T-helper 2 cell treated with Interferon-gamma antibody and Interleukin-4, amounts not matched to agents 5 μg/mL and 100 μg/mL, for 36 hours (primary cell): ENCODE measurements around the gene PLPPR3.
"Not testable (repeated sequence)": the region's sequence is repeated elsewhere in the genome, so short reads cannot be mapped to it uniquely, and the experiment has no call there.

Source experiments
- DNase-seq: peaks from one replicate; pipeline ENCODE4 v3.0.0; 2021; ENCODE audit warnings: low spot score
- H3K27ac Mint-ChIP-seq: one replicate; pipeline ENCODE4 v1.8.0; 2021; ENCODE audit warnings: mild to moderate bottlenecking, mixed read lengths
- H3K27me3 Mint-ChIP-seq: one replicate; pipeline ENCODE4 v1.8.0; 2021; ENCODE audit warnings: low read depth, mixed read lengths
- H3K36me3 Mint-ChIP-seq: one replicate; pipeline ENCODE4 v1.8.0; 2021; ENCODE audit warnings: low read depth, mixed read lengths
- H3K4me1 Mint-ChIP-seq: one replicate; pipeline ENCODE4 v1.8.0; 2021; ENCODE audit warnings: low read depth, mixed read lengths
- H3K4me3 Mint-ChIP-seq: one replicate; pipeline ENCODE4 v1.8.0; 2022; ENCODE audit warnings: mild to moderate bottlenecking, moderate library complexity, mixed read lengths
- H3K9me3 Mint-ChIP-seq: one replicate; pipeline ENCODE4 v1.8.0; 2021; ENCODE audit warnings: mixed read lengths

Gene PLPPR3

DNA sequence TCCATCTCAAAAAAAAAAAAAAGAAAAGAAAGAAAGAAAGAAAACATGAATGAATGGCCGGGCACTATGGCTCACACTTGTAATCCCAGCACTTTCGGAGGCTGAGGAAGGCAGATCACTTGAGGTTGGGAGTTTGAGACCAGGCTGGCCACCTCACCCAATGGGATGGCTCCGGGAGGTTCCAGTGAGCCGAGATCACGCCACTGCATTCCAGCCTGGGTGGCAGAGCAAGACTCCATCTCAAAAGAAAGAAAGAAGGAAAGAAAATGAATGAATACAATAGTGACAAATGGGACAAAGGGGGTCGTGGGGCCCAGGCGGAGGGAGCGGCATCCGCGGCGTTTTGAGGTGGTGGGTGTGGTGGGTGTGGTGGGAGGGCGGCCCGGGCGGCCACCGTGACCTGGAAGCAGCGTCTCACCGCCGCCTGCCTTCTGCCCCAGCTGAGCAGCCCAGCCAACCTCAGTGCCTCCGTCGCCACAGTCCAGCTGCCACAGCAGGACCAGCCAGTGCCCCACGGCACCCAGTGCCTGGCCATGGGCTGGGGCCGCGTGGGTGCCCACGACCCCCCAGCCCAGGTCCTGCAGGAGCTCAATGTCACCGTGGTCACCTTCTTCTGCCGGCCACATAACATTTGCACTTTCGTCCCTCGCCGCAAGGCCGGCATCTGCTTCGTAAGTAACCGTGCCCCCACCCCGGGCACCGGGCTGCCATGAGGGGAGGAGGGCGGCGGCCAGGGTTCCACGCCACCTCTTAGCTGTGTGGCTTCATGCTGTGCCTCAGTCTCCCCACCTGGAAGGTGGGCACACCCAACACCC, 24.2 kb upstream of the PLPPR3 start:
- DNase-seq, result no peak
- Mint-ChIP-seq H3K36me3 (no peaks in the 10 kb centered on the region), H3K9me3 (no peaks in the 10 kb centered on the region), H3K27ac (no peak overlapping the region), H3K4me3 (no peak overlapping the region), H3K27me3 (peaks cover 16% of the 10 kb centered on the region), H3K4me1 (no peaks in the 10 kb centered on the region)

DNA sequence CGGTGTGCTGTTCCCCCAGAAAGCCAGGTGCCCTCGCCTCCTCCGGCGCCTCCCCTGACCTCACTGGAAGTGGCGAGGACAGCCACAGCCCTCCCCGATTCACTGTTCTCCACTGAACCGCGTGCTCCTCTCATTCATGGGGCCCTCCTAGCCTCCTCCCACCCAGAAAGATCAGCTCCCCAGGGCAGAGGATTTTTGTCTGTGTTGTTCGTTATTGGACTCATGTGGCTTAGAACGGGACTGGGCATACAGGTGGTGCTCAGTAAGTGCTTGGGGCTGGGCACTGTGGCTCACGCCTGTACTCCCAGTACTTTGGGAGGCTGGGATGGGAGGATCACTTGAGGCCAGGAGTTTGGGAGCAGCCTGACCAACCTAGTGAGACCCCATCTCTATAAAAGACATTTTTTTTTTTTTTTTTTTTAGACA, 22.8 kb upstream of the PLPPR3 start:
- peaks cover 16% of the 10 kb centered on the region for H3K27me3 Mint-ChIP-seq
- no peak overlapping the region for H3K27ac Mint-ChIP-seq
- H3K4me3 Mint-ChIP-seq, result no peak overlapping the region
- H3K36me3 Mint-ChIP-seq, result no peaks in the 10 kb centered on the region
- no peak for DNase-seq
- H3K9me3 Mint-ChIP-seq, result no peaks in the 10 kb centered on the region
- H3K4me1 Mint-ChIP-seq, result no peaks in the 10 kb centered on the region

DNA sequence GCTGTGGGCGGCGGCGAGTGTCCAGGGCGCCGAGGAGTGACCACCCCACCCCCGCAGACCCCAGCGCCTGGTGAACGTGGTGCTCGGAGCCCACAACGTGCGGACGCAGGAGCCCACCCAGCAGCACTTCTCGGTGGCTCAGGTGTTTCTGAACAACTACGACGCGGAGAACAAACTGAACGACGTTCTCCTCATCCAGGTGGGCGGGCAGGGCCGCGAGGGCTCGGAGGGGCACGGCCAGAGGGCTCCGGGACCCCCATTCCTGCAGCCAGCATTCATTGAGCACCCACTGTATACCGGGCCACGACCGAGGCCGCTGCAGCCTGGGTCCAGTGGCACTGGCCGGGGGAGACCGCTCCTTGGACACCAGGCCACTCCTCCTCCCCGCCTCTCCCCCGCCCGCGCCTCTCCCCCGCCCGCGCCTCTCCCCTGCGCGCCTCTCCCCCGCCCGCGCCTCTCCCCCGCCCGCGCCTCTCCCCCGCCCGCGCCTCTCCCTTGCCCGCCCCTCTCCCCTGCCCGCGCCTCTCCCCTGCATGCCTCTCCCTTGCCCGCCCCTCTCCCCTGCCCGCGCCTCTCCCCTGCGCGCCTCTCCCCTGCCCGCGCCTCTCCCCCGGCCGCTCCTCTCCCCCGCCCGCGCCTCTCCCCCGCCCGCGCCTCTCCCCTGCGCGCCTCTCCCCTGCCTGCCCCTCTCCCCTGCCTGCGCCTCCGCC, 22.2 kb upstream of the PLPPR3 start:
- no peaks in the 10 kb centered on the region for H3K36me3 Mint-ChIP-seq
- DNase-seq, result no peak
- no peaks in the 10 kb centered on the region for H3K9me3 Mint-ChIP-seq
- no peak overlapping the region for H3K4me3 Mint-ChIP-seq
- H3K27ac Mint-ChIP-seq, result no peak overlapping the region
- no peaks in the 10 kb centered on the region for H3K4me1 Mint-ChIP-seq
- peaks cover 16% of the 10 kb centered on the region for H3K27me3 Mint-ChIP-seq

DNA sequence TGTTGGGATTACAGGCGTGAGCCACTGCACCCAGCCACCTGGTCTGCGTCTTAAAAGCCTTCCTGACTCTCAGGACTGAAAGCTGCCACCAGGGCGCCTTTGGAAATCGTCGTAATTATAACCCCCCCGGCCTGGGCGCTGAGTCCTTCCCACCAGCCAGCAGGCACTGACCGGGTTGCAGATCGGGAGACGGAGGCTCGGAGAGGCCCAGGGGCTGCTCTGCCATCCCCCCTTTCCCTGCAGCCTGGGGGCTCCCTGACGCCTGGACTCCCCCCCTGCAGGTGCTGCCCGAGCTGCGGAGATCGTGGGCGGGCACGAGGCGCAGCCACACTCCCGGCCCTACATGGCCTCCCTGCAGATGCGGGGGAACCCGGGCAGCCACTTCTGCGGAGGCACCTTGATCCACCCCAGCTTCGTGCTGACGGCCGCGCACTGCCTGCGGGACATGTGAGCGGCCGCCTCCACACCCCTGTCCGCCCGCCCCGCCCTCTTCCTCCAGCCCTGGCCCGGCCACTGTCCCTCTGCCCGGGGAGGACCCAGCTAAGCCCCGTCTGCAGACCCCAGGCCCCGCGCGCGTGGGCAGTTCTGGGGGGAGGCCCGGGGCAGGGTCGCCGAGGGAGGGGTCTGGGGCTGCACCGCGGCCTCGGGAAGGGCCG, 21.6 kb upstream of the PLPPR3 start:
- DNase-seq, result no peak
- H3K27me3 Mint-ChIP-seq, result peaks cover 16% of the 10 kb centered on the region
- no peak overlapping the region for H3K4me3 Mint-ChIP-seq
- H3K27ac Mint-ChIP-seq, result no peak overlapping the region
- no peaks in the 10 kb centered on the region for H3K4me1 Mint-ChIP-seq
- no peaks in the 10 kb centered on the region for H3K9me3 Mint-ChIP-seq
- no peaks in the 10 kb centered on the region for H3K36me3 Mint-ChIP-seq

DNA sequence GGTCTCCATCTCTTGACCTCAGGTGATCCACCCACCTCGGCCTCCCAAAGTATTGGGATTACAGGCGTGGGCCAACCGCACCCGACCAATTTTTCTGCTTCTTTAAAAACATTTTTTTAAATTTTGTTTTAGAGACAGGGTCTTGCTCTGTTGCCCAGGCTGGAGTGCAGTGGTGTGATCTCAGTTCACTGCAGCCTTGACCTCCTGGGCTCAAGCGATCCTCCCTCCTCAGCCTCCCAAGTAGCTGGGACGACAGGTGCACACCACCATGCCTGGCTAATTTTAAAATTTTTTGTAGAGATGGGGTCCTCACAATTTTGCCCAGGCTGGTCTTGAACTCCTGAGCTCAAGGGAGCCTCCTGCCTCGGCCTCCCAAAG, 21.0 kb upstream of the PLPPR3 start:
- not testable (repeated sequence) for DNase-seq, H3K4me3 Mint-ChIP-seq, H3K36me3 Mint-ChIP-seq, H3K4me1 Mint-ChIP-seq, H3K9me3 Mint-ChIP-seq, H3K27ac Mint-ChIP-seq
- H3K27me3 Mint-ChIP-seq, result peaks cover 16% of the 10 kb centered on the region

DNA sequence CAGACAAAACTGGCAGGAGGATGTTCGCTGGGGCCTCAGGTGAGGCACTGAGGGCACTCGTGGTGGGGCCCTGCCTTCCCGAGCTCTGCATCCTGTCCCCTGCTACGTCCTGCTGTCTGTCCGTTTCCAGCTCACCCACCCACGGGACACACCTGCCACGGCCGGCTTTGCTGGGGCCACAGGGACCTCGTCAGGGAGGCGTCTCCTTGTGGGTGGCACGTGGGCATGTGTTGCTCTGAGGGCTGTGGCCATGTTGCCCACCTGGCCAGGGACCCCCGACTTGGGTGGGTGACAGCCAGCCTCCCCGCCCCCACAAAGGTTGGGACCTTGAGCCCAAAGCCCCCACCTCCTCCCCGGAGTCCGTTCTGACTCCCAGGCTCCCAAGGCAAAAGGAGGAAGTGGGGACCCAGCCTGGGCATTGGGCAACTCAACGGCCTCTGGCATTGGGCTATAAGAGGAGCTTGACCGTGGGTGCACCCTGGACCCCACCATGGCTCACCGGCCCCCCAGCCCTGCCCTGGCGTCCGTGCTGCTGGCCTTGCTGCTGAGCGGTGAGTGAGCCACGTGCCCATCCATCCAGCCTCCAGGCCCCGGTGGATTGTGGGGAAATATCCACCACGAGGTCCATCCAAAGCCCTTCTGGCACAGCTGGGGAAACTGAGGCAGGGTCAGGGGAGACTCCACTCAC, 18.9 kb upstream of the PLPPR3 start, which contains the start of gene PRTN3:
Gene PRTN3, plus strand, starts transcription at position 481 of the 688 bp plus-strand sequence. Its CDS starts 10 bp downstream, at position 491.
- DNase-seq, result no peak
- no peak within 1 kb of the TSS for H3K4me3 Mint-ChIP-seq

DNA sequence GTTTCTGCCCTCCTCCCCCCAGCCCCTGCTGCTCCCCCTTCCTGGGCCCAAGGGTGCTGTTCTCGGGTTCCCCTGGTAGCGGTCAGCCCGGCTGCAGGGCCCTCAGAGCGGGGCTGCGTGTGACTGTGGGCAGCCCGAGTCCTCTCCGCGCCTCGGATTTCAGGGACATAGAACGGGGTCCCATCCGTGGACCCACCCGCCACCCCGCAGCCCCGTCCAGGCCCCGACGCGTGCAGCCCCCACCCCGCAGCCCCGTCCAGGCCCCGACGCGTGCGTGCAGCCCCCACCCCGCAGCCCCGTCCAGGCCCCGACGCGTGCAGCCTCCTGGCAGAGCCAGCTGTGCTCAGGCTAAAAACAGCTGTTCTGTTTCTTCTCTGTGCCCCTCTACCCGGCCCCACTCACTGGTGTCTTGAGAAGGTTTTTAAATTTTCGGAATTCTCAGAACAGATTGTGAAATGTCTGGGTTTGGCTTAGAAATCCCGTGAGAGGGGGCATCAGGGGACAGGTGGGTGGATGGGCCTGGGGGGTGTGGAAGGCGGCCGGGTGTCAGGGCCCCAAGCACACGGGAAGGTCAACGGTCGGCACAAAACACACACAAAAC, 13.6 kb upstream of the PLPPR3 start:
- peaks cover 5% of the 10 kb centered on the region for H3K27me3 Mint-ChIP-seq
- DNase-seq, result no peak
- no peak overlapping the region for H3K27ac Mint-ChIP-seq
- peaks cover 2% of the 10 kb centered on the region for H3K4me1 Mint-ChIP-seq
- no peak overlapping the region for H3K4me3 Mint-ChIP-seq
- no peaks in the 10 kb centered on the region for H3K36me3 Mint-ChIP-seq
- no peaks in the 10 kb centered on the region for H3K9me3 Mint-ChIP-seq

More for the DNA sequence above, 18.9 kb upstream of the PLPPR3 start, which contains the start of gene PRTN3:
- peaks cover 17% of the 10 kb centered on the region for H3K27me3 Mint-ChIP-seq
- H3K9me3 Mint-ChIP-seq, result no peaks in the 10 kb centered on the region
- H3K27ac Mint-ChIP-seq, result peak within 1 kb of the TSS; percentile 10
- peaks cover 2% of the 10 kb centered on the region for H3K4me1 Mint-ChIP-seq
- no peaks in the 10 kb centered on the region for H3K36me3 Mint-ChIP-seq

DNA sequence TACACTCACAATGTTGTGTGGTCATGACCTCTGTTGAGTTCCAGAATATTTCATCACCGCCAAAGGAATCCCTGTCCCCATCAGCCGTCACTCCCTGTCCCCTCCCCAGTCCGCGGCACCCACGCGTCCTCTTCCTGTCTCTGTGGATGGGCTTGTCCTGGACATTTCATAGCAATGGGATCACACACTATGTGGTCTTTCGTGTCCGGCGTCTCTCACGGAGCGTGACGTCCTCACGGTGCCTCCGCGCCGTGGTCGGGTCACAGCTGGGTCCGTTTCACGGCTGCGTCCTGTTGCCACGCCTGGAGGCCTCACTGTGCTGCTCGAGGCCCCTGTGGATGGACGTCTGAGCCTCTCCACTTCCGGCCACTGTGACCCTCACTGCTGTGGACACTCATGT, 12.5 kb upstream of the PLPPR3 start:
- H3K4me3 Mint-ChIP-seq, result no peak overlapping the region
- peaks cover 2% of the 10 kb centered on the region for H3K4me1 Mint-ChIP-seq
- H3K9me3 Mint-ChIP-seq, result no peaks in the 10 kb centered on the region
- H3K36me3 Mint-ChIP-seq, result no peaks in the 10 kb centered on the region
- H3K27ac Mint-ChIP-seq, result no peak overlapping the region
- DNase-seq, result no peak
- peaks cover 5% of the 10 kb centered on the region for H3K27me3 Mint-ChIP-seq

DNA sequence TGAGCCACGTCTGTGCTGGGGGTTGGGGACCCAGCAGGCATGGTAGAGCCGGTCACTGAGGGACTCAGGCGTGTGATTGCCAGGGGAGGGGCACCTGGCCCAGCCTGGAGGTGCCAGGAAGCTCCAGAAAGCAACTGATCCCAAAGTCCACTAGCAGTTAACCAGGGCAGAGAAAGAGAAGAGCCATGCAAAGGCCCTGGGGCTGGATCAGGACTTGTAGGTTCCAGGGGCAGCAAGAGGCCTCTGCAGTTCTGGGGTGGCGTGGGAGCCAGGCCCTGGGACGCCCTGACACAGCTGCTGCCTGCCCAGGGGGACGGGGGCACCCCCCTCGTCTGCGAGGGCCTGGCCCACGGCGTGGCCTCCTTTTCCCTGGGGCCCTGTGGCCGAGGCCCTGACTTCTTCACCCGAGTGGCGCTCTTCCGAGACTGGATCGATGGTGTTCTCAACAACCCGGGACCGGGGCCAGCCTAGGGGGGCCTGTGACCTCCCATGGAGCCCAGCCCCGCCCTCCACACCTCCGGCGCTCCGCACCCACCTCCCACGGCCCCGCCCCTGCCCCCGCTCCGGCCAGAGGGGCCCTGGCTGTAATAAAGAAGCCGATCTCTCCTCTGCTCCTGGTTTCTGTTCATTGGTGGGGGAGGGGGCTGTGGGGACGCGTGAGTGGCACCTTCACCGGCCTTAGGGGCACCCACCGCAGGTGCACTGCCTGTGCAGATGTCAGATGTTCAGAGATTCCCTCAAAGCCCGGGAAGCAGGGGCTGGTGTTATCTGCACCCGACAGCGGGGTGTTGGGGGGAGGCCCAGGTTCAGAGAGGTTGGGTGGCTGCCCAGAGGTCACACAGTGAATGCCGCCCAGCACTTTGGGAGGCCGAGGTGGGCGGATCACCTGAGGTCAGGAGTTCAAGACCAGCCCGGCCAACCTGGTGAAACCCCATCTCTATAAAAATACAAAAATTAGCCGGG, 9.9 kb upstream of the PLPPR3 start:
- H3K27me3 Mint-ChIP-seq, result peaks cover 5% of the 10 kb centered on the region
- H3K9me3 Mint-ChIP-seq, result no peaks in the 10 kb centered on the region
- DNase-seq, result no peak
- H3K4me3 Mint-ChIP-seq, result no peak overlapping the region
- H3K4me1 Mint-ChIP-seq, result peaks cover 2% of the 10 kb centered on the region
- H3K27ac Mint-ChIP-seq, result no peak overlapping the region
- no peaks in the 10 kb centered on the region for H3K36me3 Mint-ChIP-seq

DNA sequence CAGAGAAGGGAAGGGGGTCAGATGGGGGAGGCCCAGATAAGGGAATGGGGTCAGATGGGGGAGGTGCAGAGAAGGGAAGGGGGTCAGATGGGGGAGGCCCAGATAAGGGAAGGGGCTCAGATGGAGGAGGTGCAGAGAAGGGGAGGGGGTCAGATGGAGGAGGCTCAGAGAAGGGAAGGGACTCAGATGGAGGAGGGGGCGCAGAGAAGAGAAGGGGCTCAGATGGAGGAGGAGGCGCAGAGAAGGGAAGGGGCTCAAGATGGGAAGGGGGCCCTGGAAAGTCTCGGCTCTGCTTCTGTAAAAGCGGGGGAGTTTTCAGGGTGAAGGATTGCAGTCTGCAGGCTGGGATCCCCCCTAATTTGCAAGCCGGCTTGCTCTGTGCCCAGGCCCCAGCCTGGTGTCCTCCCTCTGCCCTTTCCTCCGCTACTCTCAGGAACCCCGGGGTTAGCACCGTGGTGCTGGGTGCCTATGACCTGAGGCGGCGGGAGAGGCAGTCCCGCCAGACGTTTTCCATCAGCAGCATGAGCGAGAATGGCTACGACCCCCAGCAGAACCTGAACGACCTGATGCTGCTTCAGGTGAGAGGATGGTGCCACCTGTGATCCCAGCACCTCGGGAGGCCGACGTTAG, 7.5 kb upstream of the PLPPR3 start:
- H3K27ac Mint-ChIP-seq, result no peak overlapping the region
- H3K4me3 Mint-ChIP-seq, result no peak overlapping the region
- no peaks in the 10 kb centered on the region for H3K9me3 Mint-ChIP-seq
- DNase-seq, result no peak
- H3K27me3 Mint-ChIP-seq, result no peaks in the 10 kb centered on the region
- H3K36me3 Mint-ChIP-seq, result no peaks in the 10 kb centered on the region
- no peaks in the 10 kb centered on the region for H3K4me1 Mint-ChIP-seq

DNA sequence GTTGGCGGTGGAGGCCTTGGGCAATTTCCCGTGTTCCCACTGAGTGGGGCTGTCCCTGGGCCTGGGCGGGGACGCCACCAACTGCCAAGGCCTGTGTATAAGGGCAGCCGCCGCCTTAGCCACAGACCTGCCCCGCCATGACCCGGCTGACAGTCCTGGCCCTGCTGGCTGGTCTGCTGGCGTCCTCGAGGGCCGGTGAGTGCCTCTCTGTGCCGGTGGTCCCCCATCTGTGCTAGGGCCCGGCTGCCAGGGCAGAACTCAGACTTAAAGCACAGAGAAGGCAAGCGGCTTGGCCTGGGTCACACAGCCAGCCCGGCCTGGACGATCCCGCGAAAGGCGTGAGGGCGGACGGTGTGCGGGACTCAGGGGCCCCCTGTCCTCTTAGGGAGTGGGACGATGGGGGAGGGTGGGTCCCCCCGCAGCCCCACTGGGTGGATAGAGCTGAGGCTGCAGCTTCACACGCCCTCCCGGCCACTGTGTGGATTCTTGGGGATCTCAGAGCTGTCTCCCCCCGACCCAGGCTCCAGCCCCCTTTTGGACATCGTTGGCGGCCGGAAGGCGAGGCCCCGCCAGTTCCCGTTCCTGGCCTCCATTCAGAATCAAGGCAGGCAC, 6.1 kb upstream of the PLPPR3 start, which contains the start of gene AZU1:
Gene AZU1, plus strand, starts transcription at position 128 of the 612 bp plus-strand sequence. Its CDS starts 10 bp downstream, at position 138.
- DNase-seq, result no peak
- no peaks in the 10 kb centered on the region for H3K36me3 Mint-ChIP-seq
- H3K9me3 Mint-ChIP-seq, result no peaks in the 10 kb centered on the region
- H3K27ac Mint-ChIP-seq, result no peak within 1 kb of the TSS
- H3K27me3 Mint-ChIP-seq, result peaks cover 11% of the 10 kb centered on the region
- no peaks in the 10 kb centered on the region for H3K4me1 Mint-ChIP-seq
- H3K4me3 Mint-ChIP-seq, result no peak within 1 kb of the TSS

DNA sequence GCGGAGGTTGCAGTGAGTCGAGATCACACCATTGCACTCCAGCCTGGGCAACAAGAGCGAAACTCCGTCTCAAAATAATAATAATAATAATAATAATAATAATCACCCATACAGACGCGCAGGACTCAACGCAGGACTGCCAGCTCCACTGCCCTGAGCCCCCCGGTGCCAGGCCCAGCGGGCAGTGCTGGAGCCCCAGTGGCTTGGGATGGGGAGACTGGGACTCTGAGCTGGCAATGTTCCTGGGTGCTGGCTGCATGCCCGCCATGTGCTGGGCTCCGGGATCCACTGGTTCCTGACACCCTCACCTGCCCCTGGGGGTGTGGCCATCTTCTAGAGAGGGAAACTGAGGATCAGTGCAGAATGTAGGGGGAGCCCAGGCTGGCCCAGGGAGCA, 5.6 kb upstream of the PLPPR3 start:
- H3K4me3 Mint-ChIP-seq, result no peak overlapping the region
- H3K36me3 Mint-ChIP-seq, result no peaks in the 10 kb centered on the region
- no peaks in the 10 kb centered on the region for H3K9me3 Mint-ChIP-seq
- no peak for DNase-seq
- no peak overlapping the region for H3K27ac Mint-ChIP-seq
- H3K4me1 Mint-ChIP-seq, result no peaks in the 10 kb centered on the region
- peaks cover 14% of the 10 kb centered on the region for H3K27me3 Mint-ChIP-seq
